HG03139 (cell line): Measurements from ENCODE around the gene ADGRD1.

Experiments
- ATAC-seq: cut with Tn5 transposase; IDR thresholded peaks from one replicate; pipeline ENCODE4 v1.9.1; 2021; ENCODE audit not compliant: unreplicated experiment

ADGRD1 gene

GRCh38 chr12:131040491-131040890 is 86.8 kb downstream of the ADGRD1 start:
- no peak for ATAC-seq

- ATAC-seq, result no peak
These were observed 87.7 kb downstream of the ADGRD1 start for GRCh38 chr12:131041216-131041967.

GRCh38 chr12:131041968-131042833 is 88.5 kb downstream of the ADGRD1 start:
- no peak for ATAC-seq

GRCh38 chr12:131042834-131043245 is 89.1 kb downstream of the ADGRD1 start:
- no peak for ATAC-seq

- no peak for ATAC-seq
These were observed 89.7 kb downstream of the ADGRD1 start for GRCh38 chr12:131043401-131043871.

GRCh38 chr12:131044136-131044535 is 90.4 kb downstream of the ADGRD1 start:
- no peak for ATAC-seq

GRCh38 chr12:131044760-131045381 is 91.2 kb downstream of the ADGRD1 start:
- no peak for ATAC-seq

GRCh38 chr12:131045705-131046460 is 92.2 kb downstream of the ADGRD1 start:
- no peak for ATAC-seq

GRCh38 chr12:131046813-131047788 is 93.4 kb downstream of the ADGRD1 start:
- no peak for ATAC-seq

GRCh38 chr12:131047789-131048610 is 94.3 kb downstream of the ADGRD1 start:
- no peak for ATAC-seq

- no peak for ATAC-seq
These were observed 94.9 kb downstream of the ADGRD1 start for GRCh38 chr12:131048611-131048990.

- ATAC-seq, result no peak
These were observed 95.3 kb downstream of the ADGRD1 start for GRCh38 chr12:131049002-131049401.

GRCh38 chr12:131049549-131050339 is 96.0 kb downstream of the ADGRD1 start:
- ATAC-seq, result no peak

- no peak for ATAC-seq
These were observed 96.9 kb downstream of the ADGRD1 start for GRCh38 chr12:131050463-131051154.

GRCh38 chr12:131051155-131051473 is 97.4 kb downstream of the ADGRD1 start:
- no peak for ATAC-seq

- no peak for ATAC-seq
These were observed 98.5 kb downstream of the ADGRD1 start for GRCh38 chr12:131052063-131052781.

- ATAC-seq, result no peak
These were observed 99.2 kb downstream of the ADGRD1 start for GRCh38 chr12:131052929-131053328.
